ENCODE results near the gene OSCP1. TPM values are rescaled to one million over a fixed set of nuclear protein-coding genes. Genes with fewer than 3 reads are reported as not detected.

Gene OSCP1
- polyA plus RNA-seq, 1 of the 3 experiments (the other 2 are of a cell fraction): 11.9 TPM

DNA sequence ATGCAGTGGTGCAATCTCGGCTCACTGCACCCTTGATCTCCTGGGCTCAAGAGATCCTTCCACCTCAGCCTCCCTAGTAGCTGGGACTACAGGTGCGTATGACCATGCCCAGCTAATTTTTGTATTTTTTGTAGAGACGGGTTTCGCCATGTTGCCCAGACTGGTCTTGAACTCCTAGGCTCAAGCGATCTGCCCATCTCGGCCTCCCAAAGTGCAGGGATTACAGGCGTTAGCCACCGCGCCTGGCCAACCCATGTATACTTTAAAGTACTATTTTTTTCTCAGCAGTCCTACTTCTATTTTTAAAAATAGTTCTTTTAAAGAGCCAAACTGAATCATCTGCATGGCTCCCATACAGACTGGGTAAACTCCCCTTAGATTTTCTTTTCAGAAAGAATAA is 68.0 kb downstream of the OSCP1 start:
- Histone ChIP-seq H4K20me1 (ENCODE audit: insufficient read depth) (peaks cover 64% of the 10 kb centered on the region), H3K4me3 (ENCODE audit: low read depth in 2 of 2, low read length in 1 of 2) (no peak overlapping the region), H3K9me2 (no peaks in the 10 kb centered on the region), H3F3A (replicated peaks; ENCODE audit: insufficient read depth) (peaks cover 6% of the 10 kb centered on the region), H3K79me2 (ENCODE audit: insufficient read depth) (peaks cover 84% of the 10 kb centered on the region), H3K27me3 (ENCODE audit: insufficient read depth) (no peaks in the 10 kb centered on the region), H3K9ac (no peak overlapping the region), H3K36me3 (replicated peaks in 1 of 2; ENCODE audit: control insufficient read depth in 1 of 2, insufficient read depth in 2 of 2, low read length in 1 of 2) (peaks cover 0 to 5% of the 10 kb centered on the region in 2 experiments), H3K4me2 (0 out of 2 replicates have a peak overlapping the region, but pooled peaks have one; percentile 19), H3K4me1 (ENCODE audit: control insufficient read depth in 1 of 2, insufficient read depth in 2 of 2, low read depth in 1 of 2, low read length in 1 of 2) (peaks cover 20 to 32% of the 10 kb centered on the region in 2 experiments), H3K27ac (ENCODE audit: low read depth in 2 of 2, low read length in 1 of 2) (no peak overlapping the region), H3K9me3 (no peaks in the 10 kb centered on the region), H2AFZ (ENCODE audit: low read depth) (no peak overlapping the region)
- WGBS (ENCODE audit: low lambda C conversion rate): 96% methylated on average over 9 of the region's 9 CpGs
- no peak for TF ChIP-seq SMC3 (IDR thresholded peaks at IDR 0.05; ENCODE audit: low read depth, low read length)
- ChIA-PET CTCF (interaction anchor here (0.6 to 10.1 kb wide), 4 partner anchors 15 to 1380 kb away, joined by 3 to 78 read pairs (median 5); no protein-coding TSS in a partner anchor), POLR2A (interaction anchor here (0.6 kb wide), 1 partner anchor 144 kb away, joined by 4 read pairs; no protein-coding TSS in a partner anchor)
- no peak for DNase-seq

- Histone ChIP-seq H2AFZ (ENCODE audit: low read depth) (no peak overlapping the region), H3K9me3 (no peaks in the 10 kb centered on the region), H3F3A (replicated peaks; ENCODE audit: insufficient read depth) (peaks cover 6% of the 10 kb centered on the region), H3K36me3 (replicated peaks in 1 of 2; ENCODE audit: control insufficient read depth in 1 of 2, insufficient read depth in 2 of 2, low read length in 1 of 2) (peaks cover 0 to 5% of the 10 kb centered on the region in 2 experiments), H4K20me1 (ENCODE audit: insufficient read depth) (peaks cover 64% of the 10 kb centered on the region), H3K9me2 (no peaks in the 10 kb centered on the region), H3K27me3 (ENCODE audit: insufficient read depth) (no peaks in the 10 kb centered on the region), H3K9ac (no peak overlapping the region), H3K27ac (ENCODE audit: low read depth in 2 of 2, low read length in 1 of 2) (no peak overlapping the region), H3K4me1 (ENCODE audit: control insufficient read depth in 1 of 2, insufficient read depth in 2 of 2, low read depth in 1 of 2, low read length in 1 of 2) (peaks cover 14 to 24% of the 10 kb centered on the region in 2 experiments), H3K4me2 (no peak overlapping the region), H3K79me2 (ENCODE audit: insufficient read depth) (peaks cover 92% of the 10 kb centered on the region), H3K4me3 (ENCODE audit: low read depth in 2 of 2, low read length in 1 of 2) (no peak overlapping the region)
- TF ChIP-seq FOXJ3 (CRISPR knock-in tag; IDR thresholded peaks at IDR 0.05) (no peak), RFX5 (IDR thresholded peaks at IDR 0.05; ENCODE audit: low read length) (no peak), FOXM1 (IDR thresholded peaks at IDR 0.05; ENCODE audit: low read depth) (no peak), USF1 (IDR thresholded peaks at IDR 0.05; ENCODE audit: borderline replicate concordance, low read depth) (no peak), JUND (IDR thresholded peaks at IDR 0.05) (no peak), NFIC (IDR thresholded peaks at IDR 0.05; ENCODE audit: borderline replicate concordance) (no peak)
- ChIA-PET POLR2A (interaction anchor here (0.6 kb wide), 1 partner anchor 143 kb away, joined by 4 read pairs; no protein-coding TSS in a partner anchor), CTCF (interaction anchor here (0.6 to 10.1 kb wide), 5 partner anchors 14 to 1381 kb away, joined by 3 to 78 read pairs (median 5); no protein-coding TSS in a partner anchor)
- no peak for DNase-seq
- 97% methylated on average over 5 of the region's 5 CpGs for WGBS (ENCODE audit: low lambda C conversion rate)
These were observed 68.8 kb downstream of the OSCP1 start for GRCh38 chr1:36381405-36381804.

DNA sequence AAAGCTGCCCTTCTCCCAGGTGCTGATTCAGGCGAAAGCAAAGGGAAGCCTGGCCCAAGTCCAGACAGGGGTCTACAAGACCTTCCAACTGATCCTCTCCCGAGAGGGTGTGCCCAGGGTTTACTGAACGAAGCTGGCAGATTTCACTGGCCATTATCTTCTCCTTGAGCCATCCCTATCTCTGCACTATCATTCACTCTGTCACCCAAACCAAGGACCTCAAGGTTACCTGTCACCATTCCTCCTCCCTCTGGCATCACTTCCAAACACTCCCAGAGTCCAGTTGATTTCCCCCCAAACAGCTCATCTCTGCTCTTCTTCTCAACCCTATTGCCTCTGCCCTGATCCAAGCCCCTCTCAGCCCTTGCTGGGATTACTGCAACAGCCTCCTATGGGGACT is 69.5 kb downstream of the OSCP1 start:
- Histone ChIP-seq H3K36me3 (replicated peaks in 1 of 2; ENCODE audit: control insufficient read depth in 1 of 2, insufficient read depth in 2 of 2, low read length in 1 of 2) (peaks cover 0 to 5% of the 10 kb centered on the region in 2 experiments), H3K9me2 (no peaks in the 10 kb centered on the region), H3K27ac (ENCODE audit: low read depth in 2 of 2, low read length in 1 of 2) (no peak overlapping the region), H4K20me1 (ENCODE audit: insufficient read depth) (peaks cover 64% of the 10 kb centered on the region), H2AFZ (ENCODE audit: low read depth) (no peak overlapping the region), H3K9me3 (no peaks in the 10 kb centered on the region), H3K4me3 (ENCODE audit: low read depth in 2 of 2, low read length in 1 of 2) (no peak overlapping the region), H3K27me3 (ENCODE audit: insufficient read depth) (no peaks in the 10 kb centered on the region), H3K4me2 (peak overlapping the region; percentile 30; the same call in 1 of the 2 replicates), H3K9ac (no peak overlapping the region), H3F3A (replicated peaks; ENCODE audit: insufficient read depth) (peaks cover 12% of the 10 kb centered on the region), H3K4me1 (ENCODE audit: control insufficient read depth in 1 of 2, insufficient read depth in 2 of 2, low read depth in 1 of 2, low read length in 1 of 2) (peaks cover 14 to 26% of the 10 kb centered on the region in 2 experiments), H3K79me2 (ENCODE audit: insufficient read depth) (peaks cover 98% of the 10 kb centered on the region)
- TF ChIP-seq GABPA (IDR thresholded peaks at IDR 0.05; ENCODE audit: low read depth) (no peak), USF1 (IDR thresholded peaks at IDR 0.05; ENCODE audit: borderline replicate concordance, low read depth) (no peak), EZH2phosphoT487 (IDR thresholded peaks at IDR 0.05; ENCODE audit: borderline replicate concordance, low read depth) (no peak), RFX5 (IDR thresholded peaks at IDR 0.05; ENCODE audit: low read length) (no peak)
- 100% methylated on average over 3 of the region's 3 CpGs for WGBS (ENCODE audit: low lambda C conversion rate)
- ChIA-PET POLR2A (no interaction called here), CTCF (interaction anchor here (2.0 to 10.1 kb wide), 2 partner anchors 13 to 39 kb away, joined by 5 to 78 read pairs; no protein-coding TSS in a partner anchor)
- no peak for DNase-seq

Data from SK-N-SH (cell line).